MM.1S (cell line): Measurements from ENCODE around the gene HIBCH.

Experiments
- EZH2 ChIP-seq: fragments of 300-600 bp; sonication (generic); optimal IDR thresholded peaks from 2 replicates; pipeline ENCODE3; 2017; ENCODE audit warnings: low read depth, mild to moderate bottlenecking, antibody characterized with exemption, low read length, mixed read lengths
- TF ChIP-seq, protein P1 (sequence below): fragments of 300-600 bp; sonication (generic); IDR thresholded peaks from 2 replicates; pipeline ENCODE4 v1.5.1; 2016; ENCODE audit warnings: antibody characterized with exemption, low read length, mixed read lengths

GRCh38 chr2:190235101-190235500, 84.5 kb downstream of the HIBCH start:
- TF ChIP-seq, protein P1, sequence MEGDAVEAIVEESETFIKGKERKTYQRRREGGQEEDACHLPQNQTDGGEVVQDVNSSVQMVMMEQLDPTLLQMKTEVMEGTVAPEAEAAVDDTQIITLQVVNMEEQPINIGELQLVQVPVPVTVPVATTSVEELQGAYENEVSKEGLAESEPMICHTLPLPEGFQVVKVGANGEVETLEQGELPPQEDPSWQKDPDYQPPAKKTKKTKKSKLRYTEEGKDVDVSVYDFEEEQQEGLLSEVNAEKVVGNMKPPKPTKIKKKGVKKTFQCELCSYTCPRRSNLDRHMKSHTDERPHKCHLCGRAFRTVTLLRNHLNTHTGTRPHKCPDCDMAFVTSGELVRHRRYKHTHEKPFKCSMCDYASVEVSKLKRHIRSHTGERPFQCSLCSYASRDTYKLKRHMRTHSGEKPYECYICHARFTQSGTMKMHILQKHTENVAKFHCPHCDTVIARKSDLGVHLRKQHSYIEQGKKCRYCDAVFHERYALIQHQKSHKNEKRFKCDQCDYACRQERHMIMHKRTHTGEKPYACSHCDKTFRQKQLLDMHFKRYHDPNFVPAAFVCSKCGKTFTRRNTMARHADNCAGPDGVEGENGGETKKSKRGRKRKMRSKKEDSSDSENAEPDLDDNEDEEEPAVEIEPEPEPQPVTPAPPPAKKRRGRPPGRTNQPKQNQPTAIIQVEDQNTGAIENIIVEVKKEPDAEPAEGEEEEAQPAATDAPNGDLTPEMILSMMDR: no peak
- TF ChIP-seq EZH2: no peak
